Body of pancreas (tissue), 4 donors: ENCODE measurements around the gene MAGI1.

Source experiments
- CTCF ChIP-seq, 7 experiments: fragments of 450-650 bp in 4 of 7; fragments of 200-600 bp in 3 of 7; sonication (generic) in 3 of 7; IDR thresholded peaks; one replicate each; pipeline ENCODE4 v1.5.1; 2016 to 2019; ENCODE audit warnings: antibody characterized with exemption in 7 of 7
- POLR2A ChIP-seq, 3 donors: fragments of 450-650 bp; IDR thresholded peaks; one replicate each; pipeline ENCODE4 v1.6.1; 2016; ENCODE audit warnings: antibody characterized with exemption in 3 of 3, mild to moderate bottlenecking in 2 of 3

- TF ChIP-seq POLR2A (IDR thresholded peaks at IDR 0.05) (no peak), CTCF (IDR thresholded peaks at IDR 0.05) (no peak)
Measured at GRCh38 chr3:65385805-65386204, 652.9 kb downstream of the MAGI1 start.
